HUDEP-2 (cell line): ENCODE data around the gene LAG3.
A peak's percentile ranks its signal among the peaks of the same experiment; 100 is the strongest.

Experiments used
- DNase-seq, 76 experiments: peaks; one replicate each; lab custom pipeline; 2025; ENCODE audit not compliant: unreplicated experiment in 76 of 76; lab: John Stamatoyannopoulos, UW

LAG3 gene

DNA sequence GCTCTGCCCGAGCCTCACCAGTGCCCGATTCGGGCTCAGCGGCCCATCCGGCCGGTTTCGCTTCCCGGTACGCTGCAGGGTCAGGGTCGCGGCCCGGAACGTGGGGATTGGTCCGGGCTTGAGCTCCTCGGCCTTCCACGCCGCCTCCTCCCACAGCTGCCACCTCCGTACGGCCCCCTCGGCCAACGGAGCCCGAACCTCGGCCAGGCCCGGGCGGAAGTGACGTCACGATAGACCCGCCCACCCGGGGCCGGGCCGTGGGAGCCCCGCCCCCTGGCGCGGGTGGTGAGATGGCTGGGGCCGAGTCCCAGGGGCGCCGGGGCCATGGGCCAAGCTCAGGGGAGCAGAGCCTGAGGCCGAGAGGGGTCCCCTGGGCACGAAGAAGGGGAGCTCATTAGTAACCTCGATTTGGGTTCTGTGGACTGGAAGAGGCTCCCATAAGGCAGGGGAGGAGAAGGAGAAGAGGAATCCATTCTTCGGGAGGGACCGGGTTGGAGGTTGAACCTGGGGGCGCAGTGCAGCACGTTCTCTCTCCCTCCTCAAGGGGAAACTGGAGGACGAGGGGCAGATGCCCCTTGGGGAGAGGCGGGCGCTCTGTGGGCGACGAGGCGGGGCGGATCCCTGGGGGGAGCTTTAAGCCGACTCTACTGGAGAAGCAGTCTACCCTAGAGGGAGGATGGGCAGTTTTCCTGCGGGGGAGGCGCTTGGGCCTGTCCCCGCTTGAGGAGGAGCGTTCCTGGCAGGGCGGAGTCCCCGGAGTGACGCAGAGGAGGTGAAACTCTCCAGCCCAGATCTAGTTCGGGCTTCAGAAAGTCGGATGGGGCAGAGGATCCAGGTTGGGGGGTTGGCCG, 19.2 kb upstream of the LAG3 start, which contains the start of gene MLF2:
TSS of gene MLF2 (minus strand) at position 221 of the 851 bp plus-strand sequence. CDS start 807 bp downstream, outside the sequence.
- peak; percentile 68 to 98 (median 96) for DNase-seq

DNA sequence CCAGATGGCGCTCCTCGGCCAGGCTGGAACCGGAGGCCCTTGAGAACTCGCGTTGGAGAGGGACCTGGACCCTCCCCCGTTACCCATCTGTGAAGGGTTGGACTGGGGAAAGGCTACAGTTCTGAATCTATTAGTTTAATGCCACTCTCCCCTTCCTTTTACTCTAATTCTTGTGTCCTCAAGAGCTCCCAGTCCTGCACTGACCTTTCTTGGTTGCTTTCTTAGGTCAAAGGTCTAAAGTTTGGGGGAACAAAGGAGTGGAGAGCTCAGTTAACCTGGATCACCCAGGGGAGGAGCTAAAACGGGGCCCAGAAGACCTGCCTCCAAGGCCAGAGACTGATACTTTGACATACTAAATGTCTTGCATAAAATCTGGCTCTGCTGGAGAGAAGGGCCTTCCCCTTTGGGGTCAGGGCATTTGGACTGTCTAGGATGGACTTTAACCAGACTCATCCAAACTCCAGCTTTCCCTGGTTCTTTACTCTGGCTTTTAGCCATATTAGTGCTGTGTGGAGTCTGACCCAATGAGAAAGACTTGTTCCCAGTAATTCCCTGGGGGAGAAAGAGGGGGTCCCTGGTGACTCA, 18.5 kb upstream of the LAG3 start:
- no peak for DNase-seq

DNA sequence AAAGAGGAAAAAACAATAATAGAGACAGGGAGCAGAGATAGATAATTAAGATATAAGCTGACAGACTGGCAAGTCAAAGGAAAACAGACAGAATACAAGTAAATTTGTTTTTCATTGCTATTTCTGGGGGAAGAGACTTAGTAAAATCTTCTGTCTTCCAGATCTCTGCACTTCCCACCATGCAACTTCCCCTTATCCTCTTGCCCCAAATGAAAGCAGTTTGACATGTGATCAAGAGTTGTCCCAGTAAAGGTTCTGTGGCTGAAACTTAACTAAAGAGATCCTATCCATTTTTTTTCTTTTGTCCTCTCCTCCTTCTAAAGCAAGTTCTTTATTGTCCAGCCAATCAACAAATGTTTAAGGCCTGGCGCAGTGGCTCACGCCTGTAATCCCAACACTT, 17.9 kb upstream of the LAG3 start:
- no peak for DNase-seq

DNA sequence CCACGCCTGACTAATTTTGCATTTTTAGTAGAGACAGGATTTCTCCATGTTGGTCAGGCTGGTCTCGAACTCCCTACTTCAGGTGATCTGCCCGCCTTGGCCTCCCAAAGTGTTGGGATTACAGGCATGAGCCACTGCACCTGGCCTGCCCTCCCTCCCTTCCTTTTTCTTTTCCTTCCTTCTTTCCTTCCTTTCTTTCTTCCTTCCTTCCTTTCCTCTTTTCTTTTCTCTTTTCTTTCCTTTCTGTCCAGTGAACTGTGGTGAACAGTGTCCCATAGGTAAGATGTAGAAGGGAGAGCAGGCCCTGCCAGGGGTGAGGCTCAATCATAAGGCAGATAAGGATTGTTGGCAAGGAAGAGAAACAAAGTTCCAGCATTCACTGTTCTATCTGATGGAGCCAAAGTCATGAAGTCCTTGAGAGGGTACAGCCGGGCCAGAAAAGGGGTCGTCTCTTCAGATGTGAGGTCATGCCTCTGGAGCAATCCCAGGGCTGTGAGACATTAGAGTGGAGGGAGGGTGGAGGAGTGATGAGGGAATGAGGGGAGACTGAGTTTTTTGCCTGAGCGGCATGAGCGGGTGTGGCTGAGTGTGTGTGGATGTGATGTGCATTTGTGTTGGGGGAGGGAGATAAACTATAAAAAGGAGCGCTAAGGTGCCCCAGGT, 15.2 kb upstream of the LAG3 start:
- DNase-seq, result peak in 10 of 76 experiments; percentile 9 to 64 (median 23)

DNA sequence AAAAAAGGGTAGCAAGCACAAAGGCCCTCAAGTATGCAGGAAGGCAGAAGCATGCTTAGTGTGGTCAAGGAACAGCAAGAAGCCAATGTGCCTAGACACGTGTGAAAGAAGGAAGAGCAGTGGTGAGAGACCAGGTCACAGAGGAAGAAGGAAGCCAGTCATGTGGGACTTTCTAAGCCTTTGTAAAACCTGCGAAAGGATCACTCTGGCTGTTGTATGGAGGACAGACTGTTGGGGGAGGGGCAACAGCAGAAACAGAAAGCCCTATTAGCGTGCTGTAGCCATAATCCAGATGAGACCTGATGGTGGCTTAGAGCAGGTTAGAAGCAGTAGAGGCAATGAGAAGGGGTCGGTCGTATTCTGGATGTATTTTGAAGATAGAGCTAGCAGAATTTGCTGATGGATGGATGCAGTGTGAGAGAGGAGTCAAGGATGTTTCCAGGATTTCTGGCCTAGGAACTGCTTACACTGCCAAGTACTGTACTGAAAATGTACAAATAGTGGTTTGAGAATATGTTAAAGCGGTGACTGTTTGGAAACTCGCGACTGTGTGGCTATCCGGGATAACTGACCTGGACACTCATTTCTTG, 13.7 kb upstream of the LAG3 start:
- no peak for DNase-seq

DNA sequence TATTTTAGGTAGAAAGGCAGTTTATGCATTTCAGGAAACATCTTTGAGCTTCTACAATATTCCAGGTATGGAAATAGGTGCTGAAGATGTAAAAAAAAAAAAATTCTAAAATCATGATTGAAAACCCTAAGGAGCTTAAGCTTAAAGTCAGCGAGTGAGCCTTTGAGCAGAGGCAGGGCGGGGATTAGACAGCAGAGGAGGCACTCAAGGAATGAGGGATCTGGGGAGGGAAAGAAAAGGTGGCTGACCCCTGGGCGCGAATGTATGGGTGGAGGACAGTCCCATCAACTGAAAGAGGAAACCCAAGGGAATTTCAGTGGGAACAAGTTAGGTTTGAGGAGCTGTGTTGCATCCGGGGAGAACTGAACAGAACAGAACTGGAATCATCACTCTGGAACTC, 12.6 kb upstream of the LAG3 start:
- DNase-seq, result no peak

DNA sequence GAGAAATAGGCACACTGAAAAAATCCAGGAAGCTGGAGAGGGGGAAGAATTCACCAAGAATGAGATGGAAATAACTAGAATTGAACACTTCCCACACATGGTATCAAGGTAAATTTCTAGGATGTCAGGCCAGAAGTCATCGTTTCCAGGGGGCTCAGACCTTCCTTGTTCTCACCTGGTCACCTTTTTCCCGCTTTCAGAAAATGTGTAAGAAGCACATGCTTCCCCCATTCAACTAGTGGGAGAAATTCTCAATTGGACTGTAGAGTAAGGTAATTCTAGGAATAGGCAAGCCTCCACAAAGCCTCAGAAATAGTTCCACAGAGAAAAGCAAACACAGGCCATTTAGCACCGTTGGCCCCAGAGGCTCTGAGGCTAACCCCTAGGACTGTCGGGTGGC, 8.9 kb upstream of the LAG3 start:
- no peak for DNase-seq

DNA sequence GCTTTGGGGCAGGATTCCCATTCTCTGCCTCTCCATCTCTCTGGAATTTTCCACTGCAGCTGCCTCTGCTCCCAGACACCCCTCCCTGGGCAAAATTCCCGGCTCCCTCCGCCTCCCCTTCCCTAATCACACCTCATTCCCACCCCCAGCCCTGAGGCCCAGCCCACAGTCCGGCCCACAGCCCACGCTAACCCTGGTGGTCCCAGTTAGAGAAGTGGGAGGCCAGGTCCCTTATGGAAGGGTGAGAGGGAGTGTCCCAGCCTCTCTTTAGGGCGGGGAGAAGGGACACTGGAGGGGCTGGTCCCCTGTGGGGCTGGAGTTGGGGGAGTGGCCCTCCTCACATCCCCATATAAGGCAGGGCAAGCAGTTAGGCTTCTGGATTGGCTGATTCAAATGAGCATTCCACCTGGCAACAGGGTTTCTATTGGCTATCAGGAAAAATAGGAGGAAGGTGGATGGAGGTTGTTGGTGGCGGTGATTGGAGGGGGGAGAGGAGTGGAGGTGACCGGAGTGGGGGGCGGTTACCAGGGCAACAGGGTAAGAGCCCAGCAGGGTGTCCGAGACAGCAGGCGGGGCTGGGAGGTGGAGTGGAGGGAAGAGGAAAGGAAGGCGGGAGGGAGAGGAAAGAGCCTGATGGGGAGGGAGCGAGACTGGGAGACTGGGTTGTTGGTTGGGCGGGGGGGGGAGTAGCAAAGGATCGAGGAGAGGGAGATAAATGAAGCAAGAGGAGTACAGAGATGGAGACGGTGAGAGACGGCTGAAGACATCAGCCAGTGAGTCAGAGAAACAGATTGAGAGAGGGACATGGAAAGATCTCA, 8.1 kb upstream of the LAG3 start:
- DNase-seq, result peak in 48 of 76 experiments; percentile 9 to 69 (median 30)

DNA sequence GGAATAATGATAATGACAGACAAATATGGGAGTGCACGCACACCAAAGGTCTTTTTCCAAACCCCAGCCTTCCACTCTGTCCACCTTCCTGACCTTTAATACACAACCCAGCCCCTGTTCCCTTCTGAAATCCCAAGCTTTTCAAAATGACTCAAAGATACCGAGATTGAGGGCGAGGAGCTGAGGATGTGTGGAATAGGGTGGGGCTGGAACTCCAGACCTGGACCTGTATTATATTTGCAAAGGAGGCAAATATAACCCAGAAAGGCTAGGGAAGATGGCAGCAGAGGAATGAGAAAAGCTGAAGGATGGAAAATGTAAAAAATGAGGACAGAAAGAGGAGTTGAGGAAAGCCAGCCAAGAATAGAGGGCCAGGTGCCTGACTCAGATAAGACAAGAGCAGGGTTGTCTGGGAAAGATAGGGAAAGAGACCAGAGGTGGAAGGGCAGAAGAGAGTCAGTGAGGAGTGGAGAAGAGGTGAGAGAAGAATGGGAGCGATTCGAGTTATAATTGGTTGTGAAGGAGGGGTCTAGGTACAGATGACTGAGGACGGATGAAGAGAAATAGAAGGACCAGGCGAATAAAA, 7.2 kb upstream of the LAG3 start:
- peak in 34 of 76 experiments; percentile 8 to 67 (median 38) for DNase-seq

DNA sequence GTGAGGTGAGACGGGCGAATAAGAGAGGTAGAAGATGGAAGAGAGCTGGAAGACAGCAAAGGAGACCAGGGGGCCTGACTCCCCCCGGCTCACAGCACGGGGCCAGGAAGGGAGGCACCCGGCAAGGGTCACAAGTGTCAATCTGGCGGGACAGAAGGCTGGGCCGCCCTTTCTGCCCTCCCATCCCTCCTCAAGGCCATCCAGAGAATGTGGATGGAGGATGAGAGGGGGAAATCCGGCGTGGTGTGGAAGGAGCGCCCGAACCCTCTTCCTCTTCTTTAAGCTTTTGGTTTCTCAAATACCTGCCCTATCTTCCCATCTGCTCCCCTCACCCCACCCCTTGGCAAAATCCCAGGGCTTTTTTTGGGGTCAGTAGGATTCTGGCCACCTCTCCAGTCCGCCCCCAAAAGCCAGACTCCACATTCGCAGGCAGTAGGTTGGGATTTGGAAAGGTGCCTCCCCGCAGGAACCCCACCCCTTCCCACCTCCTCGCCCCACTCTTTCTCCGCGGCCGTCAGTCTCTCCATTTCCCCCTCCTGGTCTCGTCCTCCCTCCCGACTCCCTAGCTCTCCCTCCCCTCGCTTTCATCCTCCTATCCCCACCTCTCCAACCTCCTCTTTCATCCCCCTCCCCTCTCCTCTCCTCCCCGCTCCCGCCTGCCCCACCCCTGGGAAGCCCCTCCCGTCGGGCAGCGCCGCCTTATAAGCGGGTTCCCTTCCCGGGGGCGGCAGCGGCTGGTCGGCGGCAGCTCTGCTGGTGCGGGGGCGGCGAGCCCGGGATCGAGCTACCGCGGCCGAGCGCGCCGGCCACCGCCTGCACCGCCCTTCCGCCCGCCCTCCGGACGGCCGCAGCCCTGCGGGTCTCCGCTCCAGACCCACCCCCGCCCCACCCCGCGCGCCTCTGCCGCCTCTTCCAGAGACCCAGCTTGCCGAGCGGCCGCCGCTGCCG, 6.4 kb upstream of the LAG3 start, which contains the start of gene PTMS:
TSS of gene PTMS (plus strand) at position 730 of the 948 bp plus-strand sequence. CDS start 343 bp downstream, outside the sequence.
- peak in 25 of 76 experiments; percentile 10 to 64 (median 33) for DNase-seq

DNA sequence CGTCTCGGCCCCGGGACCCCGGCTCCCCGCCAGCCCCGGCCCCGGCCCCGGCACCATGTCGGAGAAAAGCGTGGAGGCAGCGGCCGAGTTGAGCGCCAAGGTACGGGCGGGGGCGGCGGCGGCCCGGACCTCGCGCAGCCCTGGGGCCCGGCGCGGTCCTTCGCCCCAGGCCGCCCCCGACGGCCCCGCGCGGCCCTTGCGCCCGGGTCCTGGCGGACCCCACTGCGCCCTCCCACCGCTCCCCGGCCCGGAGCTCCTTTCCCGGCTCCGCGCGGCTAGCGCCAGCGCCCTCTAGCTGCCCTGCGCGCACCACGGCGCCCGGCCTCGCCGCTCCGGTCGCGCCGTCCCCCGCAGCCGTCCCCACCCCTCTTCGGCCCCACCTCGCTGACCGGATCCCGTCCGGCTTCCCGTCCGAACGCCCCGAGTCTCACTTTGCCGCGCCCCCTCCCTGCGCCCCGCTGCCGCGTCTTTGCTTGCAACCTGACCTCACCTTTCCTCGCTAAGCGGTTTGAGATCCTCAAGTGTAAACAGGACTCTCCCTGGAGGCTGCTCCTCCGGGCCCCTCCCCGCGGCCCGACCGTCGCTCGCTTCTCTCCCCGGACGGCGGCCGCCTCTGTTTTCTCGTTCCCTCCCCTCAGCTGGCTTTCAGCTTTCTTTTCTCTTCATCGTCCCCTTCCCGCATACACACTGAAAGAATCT, 5.5 kb upstream of the LAG3 start:
- peak in 48 of 76 experiments; percentile 5 to 61 (median 41) for DNase-seq

DNA sequence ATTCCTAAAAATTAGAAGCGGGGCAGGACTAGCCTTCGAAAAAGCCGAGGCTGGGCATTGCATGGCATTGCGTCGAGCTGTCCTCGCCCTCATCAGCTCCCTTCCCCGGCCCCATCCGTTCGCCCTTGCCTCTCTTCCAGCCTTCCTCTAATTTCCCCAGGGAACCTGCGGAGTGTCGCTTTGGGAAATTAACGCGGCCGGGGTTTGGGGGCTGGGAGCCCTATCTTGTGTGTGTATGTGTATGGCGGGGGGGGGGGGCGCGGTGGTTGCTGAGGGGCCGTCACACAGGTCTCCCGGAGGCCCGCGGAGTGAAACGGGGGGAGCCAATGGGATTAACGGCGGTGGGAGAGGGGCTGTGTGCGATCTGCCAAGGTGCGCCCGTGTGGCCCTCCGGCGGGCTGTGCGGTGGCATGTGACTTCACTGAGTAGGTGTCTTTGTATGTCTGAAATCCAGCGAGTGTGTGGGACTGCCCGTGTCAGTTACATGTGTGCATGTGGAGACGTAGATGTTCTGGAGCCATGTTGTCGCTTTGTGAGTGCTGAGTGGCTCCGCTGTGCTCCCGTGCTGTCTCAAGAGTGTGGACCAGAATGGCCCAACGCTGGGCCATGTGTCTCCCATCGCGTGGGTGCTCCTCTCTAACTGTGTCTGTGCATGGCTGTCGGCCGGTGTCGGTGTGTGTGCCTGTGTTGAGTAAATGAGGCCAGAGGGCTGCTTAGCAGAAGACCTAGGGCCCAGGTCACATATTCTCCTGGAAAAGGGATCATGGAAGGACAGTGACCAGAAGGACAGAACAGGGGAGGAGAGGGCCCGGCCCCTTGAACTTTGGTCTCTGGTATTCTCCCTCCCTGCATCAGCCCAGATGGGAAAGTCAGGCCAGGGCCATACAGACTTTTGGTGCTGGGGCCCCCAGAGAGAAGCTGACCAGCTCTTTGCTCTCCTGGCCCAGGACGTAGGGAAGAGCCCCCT, 4.7 kb upstream of the LAG3 start:
- DNase-seq, result no peak

DNA sequence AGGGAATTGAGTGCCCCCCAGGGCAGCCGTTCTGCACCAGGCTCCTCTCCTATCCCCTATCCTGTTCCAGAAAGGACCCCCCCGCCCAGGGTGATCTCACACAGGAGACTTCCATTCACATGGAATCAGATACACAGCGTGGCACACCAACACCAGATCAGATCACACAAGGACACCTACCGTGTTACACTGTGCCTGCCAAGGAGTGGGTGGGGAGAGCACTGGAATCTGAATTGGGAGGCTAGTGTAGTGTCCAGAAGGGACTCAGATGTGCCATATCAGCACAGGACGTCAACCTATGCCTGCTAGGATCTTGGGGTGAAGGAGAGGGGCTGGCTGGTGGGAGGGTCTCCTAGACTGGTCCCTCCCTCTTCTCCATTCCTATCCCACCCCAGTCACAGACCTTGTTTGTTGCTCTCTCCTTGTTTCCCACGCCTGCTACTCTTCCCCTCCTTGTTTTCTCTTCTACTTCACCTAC, 3.8 kb upstream of the LAG3 start:
- peak in 3 of 76 experiments; percentile 12 to 24 (median 13) for DNase-seq

DNA sequence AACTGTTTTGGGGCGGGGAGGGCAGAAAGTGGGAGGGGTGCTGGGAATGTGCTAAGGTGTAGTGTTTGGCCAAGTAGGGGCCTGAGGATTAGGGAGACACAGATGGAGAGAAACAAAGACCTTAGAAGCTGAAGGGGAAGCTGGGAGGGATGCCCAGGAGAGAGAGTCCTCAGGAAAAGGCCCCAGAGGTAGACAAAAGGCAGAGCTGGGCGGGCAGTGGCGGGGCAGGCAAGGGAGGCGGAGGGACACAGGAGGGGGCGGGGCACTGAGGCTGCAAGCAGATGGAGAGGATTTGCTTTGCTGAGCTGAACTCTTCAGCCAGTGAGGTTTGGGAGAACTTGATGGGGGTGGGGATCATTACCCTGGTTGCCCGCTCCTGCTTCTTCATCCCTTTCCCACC, 3.3 kb upstream of the LAG3 start:
- peak in 26 of 76 experiments; percentile 6 to 52 (median 29) for DNase-seq

DNA sequence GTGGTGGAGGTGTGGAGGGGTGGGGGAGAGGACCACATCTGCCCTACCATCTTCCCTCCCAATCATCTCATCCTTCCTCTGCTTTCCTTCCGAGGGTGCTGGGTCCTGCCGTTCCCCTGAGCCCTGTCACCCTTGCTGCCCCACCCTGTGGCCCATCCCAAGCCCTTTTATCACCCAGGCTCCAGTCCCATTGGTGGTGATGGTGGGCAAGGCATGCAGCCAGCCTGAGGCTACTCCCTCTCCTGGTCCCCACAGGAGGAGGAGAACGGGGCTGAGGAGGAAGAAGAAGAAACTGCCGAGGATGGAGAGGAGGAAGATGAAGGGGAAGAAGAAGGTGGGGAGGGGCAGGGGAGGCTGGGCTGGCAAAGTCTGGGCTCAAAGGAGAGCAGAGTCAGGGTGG, 2.7 kb upstream of the LAG3 start:
- DNase-seq, result peak in 24 of 76 experiments; percentile 7 to 56 (median 23)

DNA sequence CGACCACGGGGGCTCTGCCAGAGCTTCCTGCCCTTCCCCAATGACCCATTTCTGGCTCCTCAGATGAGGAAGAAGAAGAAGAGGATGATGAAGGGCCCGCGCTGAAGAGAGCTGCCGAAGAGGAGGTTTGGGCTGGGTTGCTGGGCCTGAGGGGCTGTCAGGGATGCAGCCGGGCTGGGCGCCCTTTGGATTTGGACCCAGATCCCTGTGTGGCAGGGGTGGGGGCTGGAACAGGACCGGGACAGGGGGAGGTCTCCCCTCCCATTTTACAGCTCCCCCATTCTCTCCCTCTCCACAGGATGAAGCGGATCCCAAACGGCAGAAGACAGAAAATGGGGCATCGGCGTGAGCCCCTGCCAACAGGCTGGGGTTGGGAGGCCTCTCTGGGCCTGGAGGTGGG, 2.2 kb upstream of the LAG3 start:
- no peak for DNase-seq

DNA sequence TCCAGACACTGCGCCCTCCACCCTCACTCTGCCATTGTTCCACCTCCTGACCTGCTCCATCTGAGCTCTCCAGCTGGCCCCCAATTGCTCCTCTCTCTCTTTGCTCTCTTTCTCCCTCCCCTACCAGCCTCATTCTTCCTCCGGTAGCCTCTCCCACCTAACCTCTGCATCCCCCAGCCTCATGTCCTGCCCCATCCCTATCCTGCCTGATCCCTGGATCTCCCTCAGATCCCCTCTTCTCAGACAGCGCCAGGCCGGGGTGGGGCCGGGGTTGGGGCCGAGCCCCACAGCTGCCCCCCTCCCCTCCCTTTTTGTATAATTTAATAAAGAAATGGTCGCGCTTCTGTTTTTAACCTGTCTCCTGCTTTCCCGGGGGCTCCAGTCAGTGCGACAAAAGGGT, 1.7 kb upstream of the LAG3 start:
- DNase-seq, result no peak
